KOPT-K1 (cell line): ENCODE measurements around the gene SYTL3.
"Not testable (repeated sequence)": the region's sequence is repeated elsewhere in the genome, so short reads cannot be mapped to it uniquely, and the experiment has no call there.

ENCODE experiments used
- H3K27ac ChIP-seq: fragments of 200-600 bp; sonication (generic); 2 replicates; pipeline ENCODE4 v1.5.1; 2016; ENCODE audit warnings: antibody characterized with exemption, mild to moderate bottlenecking, low read depth, low read length; ENCODE audit not compliant: poor library complexity, severe bottlenecking
- H3K36me3 ChIP-seq: fragments of 200-600 bp; sonication (generic); 2 replicates; pipeline ENCODE4 v1.5.1; 2017; ENCODE audit warnings: antibody characterized with exemption, mild to moderate bottlenecking, low read length, moderate library complexity; ENCODE audit not compliant: insufficient read depth
- H3K9me3 ChIP-seq: fragments of 200-600 bp; sonication (generic); 2 replicates; pipeline ENCODE4 v1.5.1; 2017; ENCODE audit warnings: antibody characterized with exemption, low read length, mild to moderate bottlenecking; ENCODE audit not compliant: insufficient read depth, poor library complexity, severe bottlenecking

SYTL3 gene

GRCh38 chr6:158644231-158645063, 5.4 kb upstream of the SYTL3 start, which contains the start of gene DYNLT1:
TSS of gene DYNLT1 (minus strand) at chr6:158644743. CDS start at chr6:158644708, 35 bp downstream.
- Histone ChIP-seq H3K9me3 (no peaks in the 10 kb centered on the region), H3K27ac (peak within 1 kb of the TSS; percentile 74), H3K36me3 (peaks cover 20% of the 10 kb centered on the region)

GRCh38 chr6:158645064-158646022, 4.5 kb upstream of the SYTL3 start:
- Histone ChIP-seq H3K27ac (peak overlapping the region; percentile 74), H3K9me3 (no peaks in the 10 kb centered on the region), H3K36me3 (peaks cover 11% of the 10 kb centered on the region)

GRCh38 chr6:158646023-158646910, 3.6 kb upstream of the SYTL3 start:
- H3K27ac ChIP-seq: no peak overlapping the region

GRCh38 chr6:158647501-158647900, 2.4 kb upstream of the SYTL3 start:
- no peak overlapping the region for H3K27ac ChIP-seq
- H3K9me3 ChIP-seq: no peaks in the 10 kb centered on the region
- peaks cover under 1% of the 10 kb centered on the region; the same call in 1 of the 2 replicates for H3K36me3 ChIP-seq

More at GRCh38 chr6:158646023-158646910, 3.6 kb upstream of the SYTL3 start:
- Histone ChIP-seq H3K36me3 (peaks cover 6% of the 10 kb centered on the region; the same call in 1 of the 2 replicates), H3K9me3 (no peaks in the 10 kb centered on the region)

- H3K36me3 ChIP-seq: no peaks in the 10 kb centered on the region
- H3K9me3 ChIP-seq: no peaks in the 10 kb centered on the region
- no peak overlapping the region for H3K27ac ChIP-seq
These were observed 1.1 kb upstream of the SYTL3 start for GRCh38 chr6:158648682-158649131.

- H3K36me3 ChIP-seq, H3K27ac ChIP-seq, H3K9me3 ChIP-seq: not testable (repeated sequence)
These were observed 2.3 kb downstream of the SYTL3 start for GRCh38 chr6:158651981-158652737.

- no peaks in the 10 kb centered on the region for H3K9me3 ChIP-seq
- no peaks in the 10 kb centered on the region for H3K36me3 ChIP-seq
- no peak overlapping the region for H3K27ac ChIP-seq
These were observed 3.9 kb downstream of the SYTL3 start for GRCh38 chr6:158653577-158654354.

- Histone ChIP-seq H3K27ac (no peak overlapping the region), H3K9me3 (no peaks in the 10 kb centered on the region), H3K36me3 (no peaks in the 10 kb centered on the region)
These were observed 4.6 kb downstream of the SYTL3 start for GRCh38 chr6:158654498-158654897.

GRCh38 chr6:158654960-158655489, 5.2 kb downstream of the SYTL3 start:
- no peaks in the 10 kb centered on the region for H3K9me3 ChIP-seq
- no peak overlapping the region for H3K27ac ChIP-seq
- no peaks in the 10 kb centered on the region for H3K36me3 ChIP-seq

- Histone ChIP-seq H3K27ac (no peak overlapping the region), H3K9me3 (no peaks in the 10 kb centered on the region), H3K36me3 (no peaks in the 10 kb centered on the region)
These were observed 6.0 kb downstream of the SYTL3 start for GRCh38 chr6:158655569-158656450.

- not testable (repeated sequence) for H3K27ac ChIP-seq, H3K36me3 ChIP-seq, H3K9me3 ChIP-seq
These were observed 7.1 kb downstream of the SYTL3 start for GRCh38 chr6:158656986-158657385.

GRCh38 chr6:158660333-158660754, 10.5 kb downstream of the SYTL3 start:
- Histone ChIP-seq H3K36me3 (no peaks in the 10 kb centered on the region), H3K9me3 (no peaks in the 10 kb centered on the region), H3K27ac (no peak overlapping the region)
